GM12878 (cell line): ENCODE measurements around the gene POMT2.

Experiments
- BRCA1 ChIP-seq: IDR thresholded peaks from 2 replicates; pipeline ENCODE4 v1.6.1; 2011; ENCODE audit warnings: low read depth, low read length, improper control_type of control experiment
- E2F8 ChIP-seq: fragments of 450-650 bp; IDR thresholded peaks from 2 replicates; pipeline ENCODE4 v1.6.1; 2018; ENCODE audit warnings: mild to moderate bottlenecking, low read depth, moderate library complexity; ENCODE audit not compliant: partially characterized antibody
- KDM1A ChIP-seq: fragments of 200-600 bp; sonication (generic); IDR thresholded peaks from 2 replicates; pipeline ENCODE4 v1.6.1; 2016; ENCODE audit warnings: borderline replicate concordance
- RAD21 ChIP-seq: IDR thresholded peaks from 2 replicates; pipeline ENCODE4 v1.6.1; 2011; ENCODE audit warnings: mild to moderate bottlenecking, low read depth, low read length, moderate library complexity; ENCODE audit not compliant: insufficient read depth
- RAD51 ChIP-seq: fragments of 450-650 bp; IDR thresholded peaks from 2 replicates; pipeline ENCODE4 v1.6.1; 2016; ENCODE audit warnings: moderate library complexity, mild to moderate bottlenecking, inconsistent platforms
- TF ChIP-seq, protein P1 (sequence below): fragments of 450-650 bp; IDR thresholded peaks from 2 replicates; pipeline ENCODE4 v1.6.1; 2017; ENCODE audit warnings: mild to moderate bottlenecking
- TF ChIP-seq, protein P2 (sequence below), 3 experiments: IDR thresholded peaks in 2 of 3; conservative IDR thresholded peaks in 1 of 3; 2 replicates each; pipeline ENCODE4 v1.5.1; 2011; ENCODE audit warnings: low read depth in 3 of 3, low read length in 3 of 3, mild to moderate bottlenecking in 3 of 3, control low read depth in 2 of 3, moderate library complexity in 2 of 3, inconsistent platforms in 1 of 3, mixed read lengths in 1 of 3; ENCODE audit not compliant: control insufficient read depth in 2 of 3, insufficient read depth in 1 of 3; ENCODE audit errors: extremely low read depth in 1 of 3

GRCh38 chr14:77275041-77275580, 45.6 kb downstream of the POMT2 start:
- no peak for TF ChIP-seq BRCA1
- TF ChIP-seq E2F8: no peak
- TF ChIP-seq, protein P1, sequence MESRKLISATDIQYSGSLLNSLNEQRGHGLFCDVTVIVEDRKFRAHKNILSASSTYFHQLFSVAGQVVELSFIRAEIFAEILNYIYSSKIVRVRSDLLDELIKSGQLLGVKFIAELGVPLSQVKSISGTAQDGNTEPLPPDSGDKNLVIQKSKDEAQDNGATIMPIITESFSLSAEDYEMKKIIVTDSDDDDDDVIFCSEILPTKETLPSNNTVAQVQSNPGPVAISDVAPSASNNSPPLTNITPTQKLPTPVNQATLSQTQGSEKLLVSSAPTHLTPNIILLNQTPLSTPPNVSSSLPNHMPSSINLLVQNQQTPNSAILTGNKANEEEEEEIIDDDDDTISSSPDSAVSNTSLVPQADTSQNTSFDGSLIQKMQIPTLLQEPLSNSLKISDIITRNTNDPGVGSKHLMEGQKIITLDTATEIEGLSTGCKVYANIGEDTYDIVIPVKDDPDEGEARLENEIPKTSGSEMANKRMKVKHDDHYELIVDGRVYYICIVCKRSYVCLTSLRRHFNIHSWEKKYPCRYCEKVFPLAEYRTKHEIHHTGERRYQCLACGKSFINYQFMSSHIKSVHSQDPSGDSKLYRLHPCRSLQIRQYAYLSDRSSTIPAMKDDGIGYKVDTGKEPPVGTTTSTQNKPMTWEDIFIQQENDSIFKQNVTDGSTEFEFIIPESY: no peak
- TF ChIP-seq RAD21: no peak
- TF ChIP-seq, protein P2, sequence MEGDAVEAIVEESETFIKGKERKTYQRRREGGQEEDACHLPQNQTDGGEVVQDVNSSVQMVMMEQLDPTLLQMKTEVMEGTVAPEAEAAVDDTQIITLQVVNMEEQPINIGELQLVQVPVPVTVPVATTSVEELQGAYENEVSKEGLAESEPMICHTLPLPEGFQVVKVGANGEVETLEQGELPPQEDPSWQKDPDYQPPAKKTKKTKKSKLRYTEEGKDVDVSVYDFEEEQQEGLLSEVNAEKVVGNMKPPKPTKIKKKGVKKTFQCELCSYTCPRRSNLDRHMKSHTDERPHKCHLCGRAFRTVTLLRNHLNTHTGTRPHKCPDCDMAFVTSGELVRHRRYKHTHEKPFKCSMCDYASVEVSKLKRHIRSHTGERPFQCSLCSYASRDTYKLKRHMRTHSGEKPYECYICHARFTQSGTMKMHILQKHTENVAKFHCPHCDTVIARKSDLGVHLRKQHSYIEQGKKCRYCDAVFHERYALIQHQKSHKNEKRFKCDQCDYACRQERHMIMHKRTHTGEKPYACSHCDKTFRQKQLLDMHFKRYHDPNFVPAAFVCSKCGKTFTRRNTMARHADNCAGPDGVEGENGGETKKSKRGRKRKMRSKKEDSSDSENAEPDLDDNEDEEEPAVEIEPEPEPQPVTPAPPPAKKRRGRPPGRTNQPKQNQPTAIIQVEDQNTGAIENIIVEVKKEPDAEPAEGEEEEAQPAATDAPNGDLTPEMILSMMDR (IDR thresholded peaks at IDR 0.05 in 2 of 3, conservative IDR thresholded peaks at IDR 0.05 in 1 of 3; ENCODE audit: control insufficient read depth in 2 of 3, extremely low read depth in 1 of 3, insufficient read depth in 1 of 3, low read depth in 3 of 3, low read length in 3 of 3): no peak
- TF ChIP-seq KDM1A: no peak
- TF ChIP-seq RAD51: no peak
